Mesenchymal stem cell (in vitro differentiated cells and primary cell): ENCODE measurements around the gene NR1H2.
A peak's percentile ranks its signal among the peaks of the same experiment; 100 is the strongest.

ENCODE experiments used
- DNase-seq: peaks from one replicate; pipeline ENCODE4 v3.0.0-alpha.2; 2013
- H2AFZ ChIP-seq: one replicate; pipeline ENCODE4 v1.6.1; 2013; ENCODE audit warnings: low read depth, mild to moderate bottlenecking, control low read depth, inconsistent platforms, low read length, moderate library complexity
- H2AK5ac ChIP-seq: 2 replicates; pipeline ENCODE4 v1.6.1; 2013; ENCODE audit warnings: low read length, moderate library complexity, mild to moderate bottlenecking, inconsistent platforms; ENCODE audit not compliant: severe bottlenecking
- H2BK120ac ChIP-seq: one replicate; pipeline ENCODE4 v1.6.1; 2013; ENCODE audit warnings: low read depth, mild to moderate bottlenecking, inconsistent platforms, low read length, moderate library complexity
- H2BK12ac ChIP-seq, 2 experiments: one replicate each; pipeline ENCODE4 v1.6.1; 2013; ENCODE audit warnings: inconsistent platforms in 2 of 2, low read length in 2 of 2, mild to moderate bottlenecking in 2 of 2, moderate library complexity in 2 of 2, control low read depth in 1 of 2
- H2BK15ac ChIP-seq: one replicate; pipeline ENCODE4 v1.6.1; 2013; ENCODE audit warnings: mild to moderate bottlenecking, low read depth, inconsistent platforms; ENCODE audit not compliant: poor library complexity, severe bottlenecking
- H2BK5ac ChIP-seq: 2 replicates; pipeline ENCODE4 v1.6.1; 2013; ENCODE audit warnings: low read depth, mild to moderate bottlenecking, low read length, control low read depth, inconsistent platforms; ENCODE audit not compliant: poor library complexity, severe bottlenecking
- H3K14ac ChIP-seq, 2 experiments: one replicate each; pipeline ENCODE4 v1.6.1; 2013; ENCODE audit warnings: inconsistent platforms in 2 of 2, low read length in 2 of 2, control low read depth in 1 of 2, mild to moderate bottlenecking in 1 of 2, moderate library complexity in 1 of 2
- H3K18ac ChIP-seq, 2 experiments: one replicate each; pipeline ENCODE4 v1.6.1; 2013; ENCODE audit warnings: inconsistent platforms in 2 of 2, low read length in 2 of 2, control low read depth in 1 of 2, low read depth in 1 of 2, mild to moderate bottlenecking in 1 of 2
- H3K23ac ChIP-seq, 2 experiments: one replicate each; pipeline ENCODE4 v1.6.1; 2013; ENCODE audit warnings: inconsistent platforms in 2 of 2, low read length in 2 of 2, mild to moderate bottlenecking in 2 of 2, moderate library complexity in 2 of 2, control low read depth in 1 of 2
- H3K27ac ChIP-seq: 2 replicates; pipeline ENCODE4 v1.5.1; 2013; ENCODE audit warnings: mild to moderate bottlenecking, moderate library complexity, low read length, control low read depth, inconsistent platforms; ENCODE audit not compliant: poor library complexity, severe bottlenecking
- H3K27me3 ChIP-seq, 2 experiments: 2 replicates each; pipeline versions ENCODE4 v1.6.1 to v1.7.0; 2013; ENCODE audit warnings: low read length in 2 of 2, mild to moderate bottlenecking in 2 of 2, moderate library complexity in 2 of 2, control low read depth in 1 of 2, inconsistent platforms in 1 of 2; ENCODE audit not compliant: control insufficient read depth in 1 of 2, insufficient read depth in 1 of 2
- H3K36me3 ChIP-seq, 2 experiments: 2 replicates each; pipeline versions ENCODE4 v1.6.1 to v1.7.0; 2013; ENCODE audit warnings: low read length in 2 of 2, control low read depth in 1 of 2, inconsistent platforms in 1 of 2, low read depth in 1 of 2, mild to moderate bottlenecking in 1 of 2; ENCODE audit not compliant: insufficient read depth in 2 of 2, control insufficient read depth in 1 of 2
- H3K4ac ChIP-seq, 2 experiments: one replicate each; pipeline ENCODE4 v1.6.1; 2013; ENCODE audit warnings: inconsistent platforms in 2 of 2, low read length in 2 of 2, mild to moderate bottlenecking in 2 of 2, moderate library complexity in 2 of 2, control low read depth in 1 of 2, low read depth in 1 of 2
- H3K4me1 ChIP-seq: 2 replicates; pipeline ENCODE4 v1.6.1; 2013; ENCODE audit warnings: low read depth, low read length, control low read depth; ENCODE audit not compliant: control insufficient read depth, insufficient read depth
- H3K4me2 ChIP-seq: 2 replicates; pipeline ENCODE4 v1.6.1; 2013; ENCODE audit warnings: low read length, mild to moderate bottlenecking, inconsistent platforms; ENCODE audit not compliant: poor library complexity, severe bottlenecking
- H3K4me3 ChIP-seq, 2 experiments: 2 replicates each; pipeline versions ENCODE4 v1.5.1 to v1.7.0; 2013; ENCODE audit warnings: low read length in 2 of 2, mild to moderate bottlenecking in 2 of 2, control low read depth in 1 of 2, low read depth in 1 of 2; ENCODE audit not compliant: insufficient read depth in 1 of 2
- H3K79me1 ChIP-seq: replicated peaks from 2 replicates; pipeline ENCODE4 v1.6.1; 2013; ENCODE audit warnings: mild to moderate bottlenecking, control low read depth, low read length, inconsistent platforms; ENCODE audit not compliant: poor library complexity, severe bottlenecking
- H3K9ac ChIP-seq: 2 replicates; pipeline ENCODE4 v1.7.0; 2013; ENCODE audit warnings: mild to moderate bottlenecking, low read length, moderate library complexity
- H3K9me3 ChIP-seq: 2 replicates; pipeline ENCODE4 v1.7.0; 2013; ENCODE audit warnings: mild to moderate bottlenecking, low read length; ENCODE audit not compliant: control insufficient read depth
- H4K8ac ChIP-seq: one replicate; pipeline ENCODE4 v1.6.1; 2013; ENCODE audit warnings: inconsistent platforms, mild to moderate bottlenecking, low read length, moderate library complexity
- H4K91ac ChIP-seq: one replicate; pipeline ENCODE4 v1.6.1; 2013; ENCODE audit warnings: mild to moderate bottlenecking, low read length, inconsistent platforms
- WGBS: methylation state at CpG from one replicate; pipeline ENCODE4 v1.1.7; 2013; ENCODE audit warnings: mixed read lengths; 5-methylcytosine and 5-hydroxymethylcytosine counted together

The NR1H2 gene

DNA sequence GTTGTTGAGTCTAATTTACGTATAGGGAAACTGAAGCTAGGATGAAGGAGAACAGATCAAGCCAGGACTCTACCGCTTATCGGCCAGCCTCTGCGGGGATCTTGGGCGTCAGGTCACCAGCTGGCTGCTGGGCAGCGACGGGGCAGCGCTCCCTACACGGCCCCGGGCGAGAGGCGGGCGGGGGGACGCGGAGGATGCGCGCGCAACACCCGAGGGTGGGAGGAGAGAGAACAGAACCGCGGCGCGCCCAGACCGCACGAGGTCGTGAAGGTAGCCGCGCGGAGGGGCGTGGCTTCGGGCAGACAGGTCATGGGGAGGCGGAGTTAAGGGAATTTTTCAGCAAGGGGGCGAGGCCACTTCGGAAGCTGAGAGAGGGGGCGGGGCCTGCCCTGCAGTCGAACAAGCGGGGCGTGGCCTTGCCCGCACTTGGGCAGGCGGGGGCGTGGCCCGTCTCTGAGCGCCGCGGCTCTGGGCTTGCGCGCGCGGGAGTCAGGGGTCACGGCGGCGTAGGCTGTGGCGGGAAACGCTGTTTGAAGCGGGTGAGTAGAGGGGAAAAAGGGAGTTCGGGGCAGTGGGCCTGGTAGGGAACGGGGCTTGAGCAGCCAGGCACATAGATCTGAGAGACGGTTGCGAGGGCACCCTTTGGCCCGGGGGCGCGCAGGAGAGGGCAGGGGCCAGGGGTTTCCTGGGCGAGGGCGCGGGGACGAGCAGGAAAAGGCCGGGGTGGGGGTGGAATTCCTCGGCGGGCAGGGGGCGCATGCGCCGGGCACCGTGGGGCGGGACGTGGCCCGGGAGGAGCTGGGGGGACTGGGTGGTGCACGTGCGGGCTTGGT lies 7.8 kb downstream of the NR1H2 start, which contains the start of gene POLD1:
TSS of gene POLD1 (plus strand) at position 496 of the 833 bp plus-strand sequence. CDS start 14,505 bp downstream, outside the sequence.
- peak within 1 kb of the TSS; percentile 71 to 83 for H3K4me3 ChIP-seq
- DNase-seq: peak; percentile 97
- peak within 1 kb of the TSS in 1 of 2 experiments; percentile 3 for H3K23ac ChIP-seq
- H3K4me1 ChIP-seq: peaks cover 10% of the 10 kb centered on the region
- no peak within 1 kb of the TSS for H2BK12ac ChIP-seq
- H4K8ac ChIP-seq: peak within 1 kb of the TSS; percentile 75
- H2BK120ac ChIP-seq: peak within 1 kb of the TSS; percentile 57
- H2BK5ac ChIP-seq: no peak within 1 kb of the TSS
- peaks cover 38% of the 10 kb centered on the region for H3K79me1 ChIP-seq
- H3K4ac ChIP-seq: peak within 1 kb of the TSS; percentile 47 to 80
- H2BK15ac ChIP-seq: peak within 1 kb of the TSS; percentile 96
- no peak within 1 kb of the TSS for H2AK5ac ChIP-seq
- H3K9ac ChIP-seq: peak within 1 kb of the TSS; percentile 88
- H3K27me3 ChIP-seq: no peaks in the 10 kb centered on the region
- H3K27ac ChIP-seq: peak within 1 kb of the TSS; percentile 71
- H3K4me2 ChIP-seq: peak within 1 kb of the TSS; percentile 89
- H4K91ac ChIP-seq: peak within 1 kb of the TSS; percentile 80
- peak within 1 kb of the TSS in 1 of 2 experiments; percentile 82 for H3K14ac ChIP-seq
- peak within 1 kb of the TSS; percentile 66 for H2AFZ ChIP-seq
- H3K36me3 ChIP-seq: peaks cover 43 to 55% of the 10 kb centered on the region in 2 experiments
- 1% methylated on average over 76 of the region's 78 CpGs for WGBS
- H3K9me3 ChIP-seq: no peaks in the 10 kb centered on the region
- H3K18ac ChIP-seq: peak within 1 kb of the TSS; percentile 84

DNA sequence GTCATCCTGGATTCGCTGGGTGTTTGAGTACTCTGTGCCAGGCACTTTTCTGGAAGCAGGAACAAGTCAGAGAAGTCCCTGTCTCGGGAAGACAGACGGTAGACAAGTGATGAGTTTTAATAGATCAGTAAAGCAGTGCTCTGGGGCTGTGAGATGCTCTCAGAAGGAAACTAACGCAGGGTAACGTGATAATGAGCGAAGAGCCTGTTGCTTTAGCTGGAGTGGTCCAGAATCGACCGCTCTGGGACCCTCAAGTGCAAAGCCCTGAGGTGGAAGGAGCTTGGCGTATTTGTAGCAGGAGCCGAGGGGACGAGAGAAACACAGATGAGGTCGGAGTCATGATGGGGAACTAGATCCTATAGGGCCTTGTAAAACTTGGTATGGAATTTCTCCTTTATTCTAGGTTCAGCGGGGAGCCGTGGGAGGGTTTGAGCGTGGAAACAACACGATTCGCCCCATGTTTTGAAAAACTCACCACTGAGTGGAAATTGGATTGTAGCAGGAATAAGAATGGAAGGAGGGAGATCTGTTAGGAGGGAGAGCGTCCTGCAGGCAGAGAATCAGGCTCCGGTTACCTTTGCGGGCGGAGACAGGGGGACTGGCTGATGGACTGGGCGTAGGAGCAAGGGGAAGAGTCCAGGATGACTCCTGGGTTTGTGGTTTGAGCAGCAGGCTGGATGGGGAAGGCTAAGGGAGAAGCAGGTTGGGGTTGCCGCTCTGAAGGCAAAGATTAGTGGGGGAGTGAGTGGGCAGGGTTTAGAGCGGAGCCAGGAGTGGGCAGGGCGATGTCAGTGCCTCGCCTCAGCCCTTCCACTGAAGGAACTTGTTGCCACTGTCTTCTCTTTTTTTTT lies 8.7 kb downstream of the NR1H2 start:
- peak; percentile 22 for DNase-seq
- Histone ChIP-seq H4K8ac (peak overlapping the region; percentile 75), H3K14ac (peak overlapping the region in 1 of 2 experiments; percentile 82), H3K4me2 (peak overlapping the region; percentile 89), H3K4ac (peak overlapping the region in 1 of 2 experiments; percentile 54), H3K9ac (peak overlapping the region; percentile 88), H2AFZ (no peak overlapping the region), H2AK5ac (no peak overlapping the region), H2BK15ac (no peak overlapping the region), H3K27ac (peak overlapping the region; percentile 4), H3K79me1 (peaks cover 33% of the 10 kb centered on the region), H3K36me3 (peaks cover 35 to 47% of the 10 kb centered on the region in 2 experiments), H3K27me3 (no peaks in the 10 kb centered on the region), H2BK12ac (no peak overlapping the region), H3K23ac (peak overlapping the region in 1 of 2 experiments; percentile 28), H3K4me1 (peaks cover 10% of the 10 kb centered on the region), H3K18ac (peak overlapping the region; percentile 10 to 84), H4K91ac (peak overlapping the region; percentile 80), H2BK120ac (no peak overlapping the region), H2BK5ac (no peak overlapping the region), H3K4me3 (peak overlapping the region; percentile 71 to 83), H3K9me3 (no peaks in the 10 kb centered on the region)
- WGBS: 20% methylated on average over 26 of the region's 26 CpGs

GRCh38 chr19:50387176-50387867 lies 11.1 kb downstream of the NR1H2 start:
- Histone ChIP-seq H3K36me3 (peaks cover 12 to 23% of the 10 kb centered on the region in 2 experiments), H3K9me3 (no peaks in the 10 kb centered on the region), H4K8ac (peak overlapping the region; percentile 51), H2BK15ac (no peak overlapping the region), H3K27ac (no peak overlapping the region), H3K79me1 (peaks cover 24% of the 10 kb centered on the region), H2BK12ac (no peak overlapping the region), H2AFZ (no peak overlapping the region), H4K91ac (no peak overlapping the region), H2BK120ac (no peak overlapping the region), H3K14ac (no peak overlapping the region), H3K4me3 (peak overlapping the region in 1 of 2 experiments; percentile 3), H3K4me1 (peaks cover 10% of the 10 kb centered on the region), H3K4ac (no peak overlapping the region), H3K18ac (no peak overlapping the region), H3K4me2 (no peak overlapping the region), H3K27me3 (no peaks in the 10 kb centered on the region), H3K23ac (peak overlapping the region in 1 of 2 experiments; percentile 56), H2AK5ac (no peak overlapping the region), H3K9ac (peak overlapping the region; percentile 5), H2BK5ac (no peak overlapping the region)
- DNase-seq: peak; percentile 69
- 85% methylated on average over 18 of the region's 21 CpGs for WGBS
